ENCODE measurements around the gene ATR. TPM values are rescaled to one million over a fixed set of nuclear protein-coding genes. Genes with fewer than 3 reads are reported as not detected.
"Not testable (repeated sequence)": the region's sequence is repeated elsewhere in the genome, so short reads cannot be mapped to it uniquely, and the experiment has no call there.

The ATR gene
- total RNA-seq, 1 experiment from 2014 or later = 22.2 TPM

- DNase-seq (ENCODE audit: extremely low read depth, low read depth) = no peak
Measured at GRCh38 chr3:142459929-142460328, 118.6 kb downstream of the ATR start.

DNA sequence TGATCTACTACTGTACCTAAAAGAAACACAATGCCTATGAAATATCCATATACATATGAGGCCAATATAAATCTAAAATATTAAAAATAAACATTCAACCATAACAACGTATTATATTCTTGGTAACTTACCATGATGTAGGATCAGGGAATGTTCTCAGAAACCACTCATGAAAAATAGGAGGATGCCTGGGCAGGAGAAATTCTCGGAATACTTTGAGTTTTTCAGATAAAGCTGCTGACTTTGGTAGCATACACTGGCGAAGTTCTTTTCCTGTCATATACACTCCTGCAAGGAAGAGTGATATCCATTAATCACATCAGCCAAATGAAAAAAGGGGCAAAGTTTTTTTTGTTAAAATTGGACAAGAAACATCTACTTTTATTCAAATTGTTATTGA is 119.4 kb downstream of the ATR start:
- DNase-seq (ENCODE audit: extremely low read depth, low read depth) = no peak

GRCh38 chr3:142450881-142451280 is 127.7 kb downstream of the ATR start:
- no peak for DNase-seq (ENCODE audit: extremely low read depth, low read depth)

- no peak for DNase-seq (ENCODE audit: extremely low read depth, low read depth)
Measured at GRCh38 chr3:142450189-142450588, 128.3 kb downstream of the ATR start.

- DNase-seq (ENCODE audit: extremely low read depth, low read depth) = peak; percentile 84
Measured at GRCh38 chr3:142447852-142448823, 130.4 kb downstream of the ATR start, which contains the start of gene XRN1. XRN1 (minus strand) TSS chr3:142448037; CDS start chr3:142447944, 93 bp downstream.

DNA sequence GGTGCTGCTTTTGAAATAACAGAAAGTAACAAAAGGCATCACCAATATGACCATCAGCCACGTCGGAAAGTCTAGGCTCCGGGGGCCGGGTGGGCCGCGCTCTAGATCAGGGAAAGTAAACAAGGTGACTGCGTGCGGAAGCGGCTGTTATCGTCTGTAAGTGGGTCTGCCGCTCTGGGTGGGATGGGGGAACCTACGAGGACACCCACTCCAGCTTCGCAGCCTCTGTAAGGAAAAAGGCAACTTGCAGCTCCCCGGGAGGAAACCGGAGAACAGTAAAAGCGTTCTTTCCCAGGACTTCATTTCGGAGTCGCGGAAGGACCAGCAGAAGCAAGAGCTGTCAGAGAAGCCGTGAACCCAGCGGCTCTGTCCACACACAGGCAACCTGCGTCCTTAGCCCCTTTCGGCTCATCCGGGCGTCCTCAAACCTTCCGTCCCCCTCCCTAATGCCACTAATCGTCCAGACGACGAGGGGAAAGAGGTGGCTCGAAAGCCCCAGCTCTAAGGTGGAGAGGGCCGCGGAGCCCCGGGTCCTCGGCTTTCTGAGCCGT is 131.2 kb downstream of the ATR start:
- DNase-seq (ENCODE audit: extremely low read depth, low read depth) = peak; percentile 5

GRCh38 chr3:142445816-142446254 is 132.7 kb downstream of the ATR start:
- DNase-seq (ENCODE audit: extremely low read depth, low read depth) = no peak

- DNase-seq (ENCODE audit: extremely low read depth, low read depth) = no peak
Measured at GRCh38 chr3:142444343-142444742, 134.2 kb downstream of the ATR start.

GRCh38 chr3:142443060-142443459 is 135.5 kb downstream of the ATR start:
- DNase-seq (ENCODE audit: extremely low read depth, low read depth) = not testable (repeated sequence)

DNA sequence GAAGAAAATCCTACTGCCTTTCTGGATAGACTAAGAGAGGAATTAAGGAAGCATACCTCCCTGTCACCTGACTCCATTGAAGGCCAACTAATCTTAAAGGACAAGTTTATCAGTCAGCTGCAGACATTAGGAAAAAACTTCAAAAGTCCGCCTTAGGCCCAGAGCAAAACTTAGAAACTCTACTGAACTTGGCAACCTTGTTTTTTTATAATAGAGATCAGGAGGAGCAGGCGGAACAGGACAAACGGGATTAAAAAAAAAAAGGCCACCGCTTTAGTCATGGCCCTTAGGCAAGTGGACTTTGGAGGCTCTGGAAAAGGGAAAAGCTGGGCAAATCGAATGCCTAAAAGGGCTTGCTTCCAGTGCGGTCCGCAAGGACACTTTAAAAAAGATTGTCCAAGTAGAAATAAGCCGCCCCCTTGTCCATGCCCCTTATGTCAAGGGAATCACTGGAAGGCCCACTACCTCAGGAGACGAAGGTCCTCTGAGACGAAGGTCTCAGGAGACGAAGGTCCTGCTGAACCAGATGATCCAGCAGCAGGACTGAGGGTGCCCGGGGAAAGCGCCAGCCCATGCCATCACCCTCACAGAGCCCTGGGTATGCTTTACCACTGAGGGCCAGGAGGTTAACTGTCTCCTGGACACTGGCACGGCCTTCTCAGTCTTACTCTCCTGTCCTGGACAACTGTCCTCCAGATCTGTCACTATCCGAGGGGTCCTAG is 138.9 kb downstream of the ATR start:
- DNase-seq (ENCODE audit: extremely low read depth, low read depth) = not testable (repeated sequence)

DNA sequence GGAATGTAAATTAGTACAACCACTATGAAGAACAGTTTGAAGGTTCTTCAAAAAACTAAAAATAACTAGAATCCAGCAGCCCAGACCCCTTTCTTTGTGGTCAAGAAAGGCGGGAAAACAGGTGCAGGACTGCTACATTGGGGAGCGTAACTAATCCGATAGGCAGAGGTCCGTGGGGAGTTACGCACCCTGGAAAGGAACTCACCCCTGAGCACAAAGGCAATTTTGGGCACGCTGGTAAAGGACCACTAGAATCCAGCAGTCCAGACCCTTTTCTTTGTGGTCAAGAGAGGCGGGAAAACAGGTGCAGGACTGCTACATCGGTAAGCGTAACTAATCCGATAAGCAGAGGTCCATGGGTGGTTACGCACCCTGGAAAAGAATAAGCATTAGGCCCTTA is 140.4 kb downstream of the ATR start:
- not testable (repeated sequence) for DNase-seq (ENCODE audit: extremely low read depth, low read depth)

DNA sequence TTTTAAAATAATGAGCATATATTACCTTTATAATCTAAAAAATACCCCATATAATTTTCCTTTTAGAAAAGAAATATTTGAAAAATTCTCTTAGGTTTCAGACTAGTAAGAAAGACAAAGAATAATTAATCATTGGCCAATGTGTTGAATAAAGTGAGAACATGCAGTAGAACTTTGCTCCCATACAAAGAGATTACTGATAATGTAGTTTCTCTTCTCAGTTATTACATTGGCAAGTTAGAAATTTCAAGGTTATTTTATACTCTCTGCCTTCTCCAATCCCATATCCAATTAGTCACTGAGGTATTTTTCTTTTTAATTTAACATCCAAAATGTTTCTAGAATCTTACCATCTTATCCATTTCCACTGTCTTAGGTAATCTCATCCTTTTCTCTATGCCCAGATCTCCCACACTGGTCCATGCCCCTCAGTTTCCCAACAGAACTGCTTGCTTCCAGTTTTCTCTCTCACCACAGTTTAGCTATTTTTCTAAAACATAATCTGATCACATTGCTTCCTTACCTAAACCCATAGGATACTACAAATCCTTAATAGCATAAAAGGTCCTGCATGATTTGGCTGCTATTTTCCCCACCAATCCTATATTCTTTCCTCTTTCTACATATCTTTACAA is 141.5 kb downstream of the ATR start:
- no peak for DNase-seq (ENCODE audit: extremely low read depth, low read depth)

DNA sequence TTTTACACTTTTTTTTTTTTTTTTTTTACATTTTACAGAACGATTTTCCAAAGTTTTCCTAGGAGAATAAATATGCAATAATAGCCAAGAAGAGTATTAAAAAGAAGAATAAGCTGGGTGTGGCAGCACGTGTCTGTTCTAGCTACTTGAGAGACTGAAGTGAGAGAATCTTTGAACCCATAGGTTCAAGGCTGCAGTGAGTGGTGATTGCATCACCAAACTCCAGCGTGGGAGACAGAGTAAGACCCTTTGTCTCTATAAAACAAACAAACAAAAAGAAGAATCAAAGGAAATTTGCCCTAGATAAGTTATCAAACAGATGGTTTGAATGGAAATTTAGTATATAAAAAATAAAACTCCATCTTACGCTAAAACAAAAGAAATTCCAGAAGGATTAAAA is 144.0 kb downstream of the ATR start:
- DNase-seq (ENCODE audit: extremely low read depth, low read depth) = no peak

- no peak for DNase-seq (ENCODE audit: extremely low read depth, low read depth)
Measured at GRCh38 chr3:142433110-142433509, 145.4 kb downstream of the ATR start.

GRCh38 chr3:142429582-142429981 is 149.0 kb downstream of the ATR start:
- no peak for DNase-seq (ENCODE audit: extremely low read depth, low read depth)

GRCh38 chr3:142424754-142425153 is 153.8 kb downstream of the ATR start:
- no peak for DNase-seq (ENCODE audit: extremely low read depth, low read depth)

- DNase-seq (ENCODE audit: extremely low read depth, low read depth) = no peak
Measured at GRCh38 chr3:142418926-142419592, 159.5 kb downstream of the ATR start.

GRCh38 chr3:142417302-142417701 is 161.2 kb downstream of the ATR start:
- no peak for DNase-seq (ENCODE audit: extremely low read depth, low read depth)

GRCh38 chr3:142400537-142400936 is 178.0 kb downstream of the ATR start:
- not testable (repeated sequence) for DNase-seq (ENCODE audit: extremely low read depth, low read depth)

All from NCI-H460 (cell line).